IMR-90 (cell line): ENCODE data around the gene NTMT2. TPM values are rescaled to one million over a fixed set of nuclear protein-coding genes. Genes with fewer than 3 reads are reported as not detected.

Experiments
- ATAC-seq: fragments of 200-7000 bp; cut with Tn5 transposase; 2 replicates; pipeline ENCODE4 v1.9.1; 2020; ENCODE audit warnings: low read depth, mild to moderate bottlenecking, moderate library complexity
- BruUV-seq: library from RNA; stranded (reverse); fragments of 400-500 nt; replicated peaks from 2 replicates; lab custom pipeline; 2021; lab: Mats Ljungman, UMichigan
- CTCF ChIA-PET: fragments of 300-600 bp; formaldehyde crosslinking; extraction: SDS; loops from one replicate; lab custom pipeline; 2021; ENCODE audit warnings: antibody characterized with exemption; lab: Yijun Ruan, JAX
- POLR2A ChIA-PET: fragments of 300-600 bp; sonication (Branson Sonifier 250); formaldehyde crosslinking; loops from one replicate; lab custom pipeline; 2022; ENCODE audit warnings: antibody characterized with exemption; ENCODE audit not compliant: unreplicated experiment; lab: Charles Lee
- DNase-seq: peaks from one replicate; pipeline ENCODE4 v3.0.0; 2013
- H2AFZ ChIP-seq: replicated peaks from 2 replicates; pipeline ENCODE3; 2013; ENCODE audit warnings: low read length, mild to moderate bottlenecking; ENCODE audit not compliant: poor library complexity
- H2AK5ac ChIP-seq: 2 replicates; pipeline ENCODE4 v1.6.1; 2013; ENCODE audit warnings: low read depth, low read length, inconsistent platforms
- H2AK9ac ChIP-seq: replicated peaks from 2 replicates; pipeline ENCODE3; 2013; ENCODE audit warnings: mild to moderate bottlenecking, low read depth, low read length, moderate library complexity; ENCODE audit not compliant: poor library complexity
- H2BK120ac ChIP-seq: 2 replicates; pipeline ENCODE4 v1.6.1; 2013; ENCODE audit warnings: low read depth, low read length, inconsistent platforms
- H2BK15ac ChIP-seq: 3 replicates; pipeline ENCODE4 v1.6.1; 2013; ENCODE audit warnings: low read depth, low read length, inconsistent platforms
- H2BK20ac ChIP-seq: 2 replicates; pipeline ENCODE4 v1.6.1; 2013; ENCODE audit warnings: low read depth, mild to moderate bottlenecking, inconsistent platforms, low read length, moderate library complexity
- H2BK5ac ChIP-seq: 2 replicates; pipeline ENCODE4 v1.6.1; 2013; ENCODE audit warnings: mild to moderate bottlenecking, low read depth, low read length, inconsistent platforms; ENCODE audit not compliant: poor library complexity, severe bottlenecking
- H3K14ac ChIP-seq: replicated peaks from 2 replicates; pipeline ENCODE4 v1.6.1; 2013; ENCODE audit warnings: low read depth, low read length, inconsistent platforms
- H3K18ac ChIP-seq: 2 replicates; pipeline ENCODE4 v1.6.1; 2013; ENCODE audit warnings: low read depth, low read length, control low read depth
- H3K23ac ChIP-seq: 2 replicates; pipeline ENCODE4 v1.6.1; 2013; ENCODE audit warnings: low read depth, low read length, inconsistent platforms
- H3K27ac ChIP-seq: 2 replicates; pipeline ENCODE4 v1.5.1; 2013; ENCODE audit warnings: mild to moderate bottlenecking, control low read depth, low read length; ENCODE audit not compliant: insufficient read depth
- H3K27me3 ChIP-seq: 2 replicates; pipeline ENCODE4 v1.6.1; 2013; ENCODE audit warnings: low read length; ENCODE audit not compliant: control insufficient read depth, insufficient read depth
- H3K36me3 ChIP-seq: 2 replicates; pipeline ENCODE4 v1.6.1; 2013; ENCODE audit warnings: low read length, mixed read lengths; ENCODE audit not compliant: control insufficient read depth, insufficient read depth
- H3K4ac ChIP-seq: 2 replicates; pipeline ENCODE4 v1.6.1; 2013; ENCODE audit warnings: low read depth, low read length, inconsistent platforms
- H3K4me1 ChIP-seq: 2 replicates; pipeline ENCODE4 v1.6.1; 2013; ENCODE audit warnings: low read length, mixed read lengths; ENCODE audit not compliant: control insufficient read depth, insufficient read depth
- H3K4me2 ChIP-seq: 2 replicates; pipeline ENCODE4 v1.6.1; 2013; ENCODE audit warnings: low read depth, mild to moderate bottlenecking, control low read depth, low read length, moderate library complexity
- H3K4me3 ChIP-seq: 2 replicates; pipeline ENCODE4 v1.5.1; 2013; ENCODE audit warnings: low read depth, mild to moderate bottlenecking, control low read depth, low read length, moderate library complexity; ENCODE audit not compliant: insufficient read depth
- H3K56ac ChIP-seq: 2 replicates; pipeline ENCODE4 v1.6.1; 2013; ENCODE audit warnings: low read length, inconsistent platforms; ENCODE audit not compliant: insufficient read depth; ENCODE audit errors: extremely low read depth
- H3K79me1 ChIP-seq, 2 experiments: 2 replicates each; pipeline ENCODE4 v1.6.1; 2013; ENCODE audit warnings: low read length in 2 of 2, inconsistent platforms in 1 of 2, low read depth in 1 of 2
- H3K9ac ChIP-seq: 2 replicates; pipeline ENCODE4 v1.6.1; 2013; ENCODE audit warnings: low read depth, low read length, control low read depth
- H3K9me1 ChIP-seq: 2 replicates; pipeline ENCODE4 v1.6.1; 2013; ENCODE audit warnings: low read length, inconsistent platforms; ENCODE audit not compliant: insufficient read depth
- H3K9me3 ChIP-seq: 2 replicates; pipeline ENCODE4 v1.6.1; 2013; ENCODE audit warnings: low read length; ENCODE audit not compliant: control insufficient read depth, insufficient read depth
- H4K20me1 ChIP-seq: 2 replicates; pipeline ENCODE4 v1.6.1; 2013; ENCODE audit warnings: low read length, inconsistent platforms; ENCODE audit not compliant: insufficient read depth
- H4K5ac ChIP-seq: 2 replicates; pipeline ENCODE4 v1.6.1; 2013; ENCODE audit warnings: mild to moderate bottlenecking, low read depth, low read length, control low read depth
- H4K8ac ChIP-seq, 2 experiments: 2 replicates each; pipeline ENCODE4 v1.6.1; 2013; ENCODE audit warnings: low read depth in 2 of 2, low read length in 2 of 2, control low read depth in 1 of 2, inconsistent platforms in 1 of 2
- H4K91ac ChIP-seq: 2 replicates; pipeline ENCODE4 v1.6.1; 2013; ENCODE audit warnings: low read depth, low read length, inconsistent platforms; ENCODE audit not compliant: insufficient read depth
- BHLHE40 ChIP-seq: fragments of 150-350 bp; IDR thresholded peaks from 2 replicates; pipeline ENCODE4 v1.6.1; 2016; ENCODE audit warnings: mild to moderate bottlenecking, low read depth, low read length
- CEBPB ChIP-seq: IDR thresholded peaks from 2 replicates; pipeline ENCODE4 v1.6.1; 2012; ENCODE audit warnings: low read depth, low read length, improper control_type of control experiment
- FOS ChIP-seq: fragments of 150-350 bp; IDR thresholded peaks from 2 replicates; pipeline ENCODE4 v1.6.1; 2016; ENCODE audit warnings: low read depth, low read length
- MXI1 ChIP-seq: IDR thresholded peaks from 2 replicates; pipeline ENCODE4 v1.6.1; 2012; ENCODE audit warnings: low read depth, mild to moderate bottlenecking, low read length, moderate library complexity, borderline replicate concordance
- NFE2L2 ChIP-seq: fragments of 150-350 bp; IDR thresholded peaks from 2 replicates; pipeline ENCODE4 v1.6.1; 2016; ENCODE audit warnings: low read depth, mild to moderate bottlenecking, low read length
- POLR2A ChIP-seq: IDR thresholded peaks from 2 replicates; pipeline ENCODE4 v1.6.1; 2012; ENCODE audit warnings: mild to moderate bottlenecking, low read depth, low read length
- RFX5 ChIP-seq: IDR thresholded peaks from 2 replicates; pipeline ENCODE4 v1.8.0; 2012; ENCODE audit warnings: low read depth, mild to moderate bottlenecking, low read length, moderate library complexity
- SMC3 ChIP-seq: fragments of 150-350 bp; IDR thresholded peaks from 2 replicates; pipeline ENCODE4 v1.6.1; 2016; ENCODE audit warnings: low read depth, mild to moderate bottlenecking, antibody characterized with exemption, low read length, moderate library complexity
- WGBS, 2 experiments: methylation state at CpG; one replicate each; pipeline versions ENCODE4 v1.1.5 to v1.1.7; 2013; ENCODE audit warnings: missing lambda C conversion rate in 2 of 2; ENCODE audit not compliant: insufficient read length in 1 of 2; ENCODE audit errors: extremely low coverage in 2 of 2; 5-methylcytosine and 5-hydroxymethylcytosine counted together
- dilution Hi-C: fragments of 300-500 bp; cut with HindIII; formaldehyde crosslinking; loops from one replicate; pipeline ENCODE4 v1.14.3; 2018; ENCODE audit warnings: low sequenced_read_pairs; ENCODE audit not compliant: unreplicated experiment
- in situ Hi-C: fragments of 300-500 bp; cut with MboI; formaldehyde crosslinking; loops from 3 replicates; pipeline ENCODE4 v1.14.3; 2019; ENCODE audit warnings: low sequenced_read_pairs, inconsistent platforms, mixed read lengths
- intact Hi-C: fragments of 100-400 bp; cut with micrococcal nuclease; formaldehyde crosslinking; loops from 2 replicates; pipeline ENCODE4 v1.10.0; 2022
- polyA plus RNA-seq, 3 experiments: library from polyadenylated mRNA; depleted of rRNA; stranded (reverse); fragments of >200 nt; gene quantifications; 2 replicates each; pipeline ENCODE4 v1.2.3, GENCODE V29; 2012; ENCODE audit warnings: low replicate concordance in 1 of 3
- total RNA-seq: library from RNA; depleted of rRNA; stranded (reverse); fragments of >200 nt; gene quantifications from 2 replicates; pipeline ENCODE4 v1.2.3, GENCODE V29; 2012
- TF ChIP-seq, protein P1 (sequence below): fragments of 150-350 bp; IDR thresholded peaks from 2 replicates; pipeline ENCODE4 v1.6.1; 2017; ENCODE audit warnings: mild to moderate bottlenecking, antibody characterized with exemption, low read length, low read depth

NTMT2 gene
- total and polyA plus RNA-seq, 2 of the 4 experiments (the other 2 are of a cell fraction), result not detected

DNA sequence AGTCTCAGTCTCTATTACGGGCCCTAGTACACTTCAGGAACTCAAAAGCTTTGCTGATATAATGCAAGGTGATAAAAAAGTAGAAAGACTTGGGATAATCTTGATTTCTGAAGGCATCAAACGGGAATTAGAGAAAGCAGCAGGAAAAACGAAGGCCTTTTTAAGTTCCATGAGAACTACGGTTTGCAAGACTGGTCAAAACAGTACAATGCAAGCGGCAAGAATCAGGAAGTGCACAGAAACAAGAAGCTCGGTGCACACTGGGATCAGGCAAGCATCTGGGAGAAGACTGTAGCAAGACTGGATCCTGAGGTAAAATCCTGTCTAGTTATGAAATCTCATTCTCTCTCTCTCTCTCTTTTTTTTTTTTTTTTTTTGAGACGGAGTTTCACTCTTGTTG is 28.6 kb downstream of the NTMT2 start:
- CTCF ChIA-PET, result interaction anchor here (0.7 kb wide), 1 partner anchor 13 kb away, joined by 6 read pairs; no protein-coding TSS in a partner anchor
- Histone ChIP-seq H3K36me3 (no peaks in the 10 kb centered on the region), H3K14ac (no peak overlapping the region), H3K9ac (no peak overlapping the region), H3K79me1 (no peaks in the 10 kb centered on the region), H2AFZ (no peak overlapping the region), H2AK9ac (no peak overlapping the region), H3K27ac (no peak overlapping the region), H2BK5ac (no peak overlapping the region), H3K4me2 (no peak overlapping the region), H3K27me3 (no peaks in the 10 kb centered on the region), H2AK5ac (no peak overlapping the region), H3K4me1 (no peaks in the 10 kb centered on the region), H3K9me3 (no peaks in the 10 kb centered on the region), H4K8ac (no peak overlapping the region), H4K91ac (no peak overlapping the region), H3K56ac (no peak overlapping the region), H3K4me3 (no peak overlapping the region), H3K23ac (no peak overlapping the region), H4K5ac (no peak overlapping the region), H3K4ac (no peak overlapping the region), H2BK20ac (no peak overlapping the region), H2BK15ac (no peak overlapping the region), H2BK120ac (no peak overlapping the region), H3K9me1 (no peaks in the 10 kb centered on the region), H4K20me1 (no peaks in the 10 kb centered on the region), H3K18ac (no peak overlapping the region)
- dilution Hi-C loops, result no loop called here
- no peak for ATAC-seq
- BruUV-seq, result no TSS peak
- POLR2A ChIA-PET, result no interaction called here
- DNase-seq, result no peak
- in situ Hi-C loops, result no loop called here
- WGBS, 2 experiments, result 87% methylated on average over 4 of the region's 7 CpGs; no CpG with 5 or more reads in 1 of the 2 experiments
- no peak for TF ChIP-seq FOS
- no peak for TF ChIP-seq CEBPB
- no peak for TF ChIP-seq SMC3
- TF ChIP-seq, protein P1, sequence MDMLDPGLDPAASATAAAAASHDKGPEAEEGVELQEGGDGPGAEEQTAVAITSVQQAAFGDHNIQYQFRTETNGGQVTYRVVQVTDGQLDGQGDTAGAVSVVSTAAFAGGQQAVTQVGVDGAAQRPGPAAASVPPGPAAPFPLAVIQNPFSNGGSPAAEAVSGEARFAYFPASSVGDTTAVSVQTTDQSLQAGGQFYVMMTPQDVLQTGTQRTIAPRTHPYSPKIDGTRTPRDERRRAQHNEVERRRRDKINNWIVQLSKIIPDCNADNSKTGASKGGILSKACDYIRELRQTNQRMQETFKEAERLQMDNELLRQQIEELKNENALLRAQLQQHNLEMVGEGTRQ, result no peak
- TF ChIP-seq NFE2L2, result no peak
- TF ChIP-seq POLR2A, result no peak
- no peak for TF ChIP-seq BHLHE40
- no peak for TF ChIP-seq RFX5
- no peak for TF ChIP-seq MXI1
- intact Hi-C loops, result no loop called here
